Skin of body (tissue), 2 donors: Measurements from ENCODE around the gene DFFA. TPM values are rescaled to one million over a fixed set of nuclear protein-coding genes. Genes with fewer than 3 reads are reported as not detected.

Experiments used
- DNase-seq: peaks from one replicate; lab custom pipeline; 2025; lab: John Stamatoyannopoulos, UW
- total RNA-seq: library from RNA; depleted of rRNA; stranded (reverse); fragments of >200 nt; gene quantifications from one replicate; pipeline ENCODE4 v1.2.3, GENCODE V29; 2014

The DFFA gene
- total RNA-seq: 20.6 TPM

DNA sequence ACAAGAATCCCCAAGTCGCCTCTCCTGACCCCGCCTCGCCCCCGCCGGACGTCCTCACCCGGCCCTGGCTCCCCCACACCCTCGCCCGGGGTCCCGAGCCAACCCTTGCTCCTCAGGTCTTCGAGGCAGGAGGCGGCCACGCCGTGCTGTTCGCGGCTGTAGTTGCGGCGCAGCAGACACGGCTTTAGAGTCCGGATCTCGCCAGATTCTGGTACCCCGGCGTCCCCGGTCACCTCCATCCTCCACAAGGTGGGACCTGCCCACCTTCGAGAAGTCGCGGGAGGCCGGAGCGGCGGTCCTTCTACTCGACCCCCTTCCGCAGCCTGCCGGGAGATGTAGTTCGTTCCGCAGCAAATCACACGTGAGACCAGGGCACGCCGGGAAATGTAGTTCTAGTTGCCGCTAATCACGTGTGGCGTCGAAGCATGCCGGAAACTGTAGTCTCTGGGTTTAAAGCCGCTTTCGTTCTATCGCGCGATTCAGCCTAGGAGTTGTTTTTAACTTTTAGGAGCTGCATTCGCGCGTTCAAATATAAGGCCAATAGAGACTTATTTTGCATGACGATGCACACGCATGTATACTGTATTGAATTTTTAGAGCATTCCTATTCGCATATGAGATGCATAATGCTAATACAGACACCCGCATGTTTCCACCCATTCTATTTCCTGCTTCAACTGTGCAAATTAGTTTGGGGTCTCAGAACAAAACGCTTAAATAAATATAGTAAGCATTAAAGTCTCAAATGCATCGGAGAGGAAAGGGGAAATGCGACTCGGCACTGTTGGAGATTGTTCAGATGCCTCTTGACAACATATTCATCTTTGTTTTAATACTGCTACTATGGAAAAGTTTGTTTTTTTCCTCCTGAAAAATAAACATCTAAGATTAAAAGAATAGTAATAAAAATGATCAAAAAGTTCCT is at the start of gene DFFA:
TSS of gene DFFA (minus strand) at position 310 of the 925 bp plus-strand sequence. CDS start at position 239, 71 bp downstream.
- DNase-seq: peak; percentile 98

- no peak for DNase-seq
Observed at GRCh38 chr1:10521537-10522157, 49.3 kb upstream of the DFFA start.

- DNase-seq: no peak
Observed at GRCh38 chr1:10520952-10521351, 48.6 kb upstream of the DFFA start.

- no peak for DNase-seq
Observed at GRCh38 chr1:10520497-10520896, 48.2 kb upstream of the DFFA start.

GRCh38 chr1:10519016-10519417 is 46.7 kb upstream of the DFFA start:
- no peak for DNase-seq

DNA sequence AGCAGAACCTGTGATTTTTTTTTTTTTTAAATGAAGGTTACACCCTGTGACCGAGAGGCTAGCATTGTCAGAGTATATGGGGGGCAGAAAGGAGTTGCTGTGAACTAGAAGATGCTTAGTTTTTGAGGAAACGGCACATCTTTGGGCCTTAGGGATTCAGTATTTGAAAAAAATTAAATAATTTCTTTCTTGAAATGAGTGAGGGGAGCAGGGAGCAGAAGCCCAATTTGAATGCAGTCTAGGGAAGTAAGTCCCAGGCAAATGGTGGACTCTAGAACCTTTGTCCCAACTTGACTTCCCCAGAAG is 45.3 kb upstream of the DFFA start:
- DNase-seq: no peak

DNA sequence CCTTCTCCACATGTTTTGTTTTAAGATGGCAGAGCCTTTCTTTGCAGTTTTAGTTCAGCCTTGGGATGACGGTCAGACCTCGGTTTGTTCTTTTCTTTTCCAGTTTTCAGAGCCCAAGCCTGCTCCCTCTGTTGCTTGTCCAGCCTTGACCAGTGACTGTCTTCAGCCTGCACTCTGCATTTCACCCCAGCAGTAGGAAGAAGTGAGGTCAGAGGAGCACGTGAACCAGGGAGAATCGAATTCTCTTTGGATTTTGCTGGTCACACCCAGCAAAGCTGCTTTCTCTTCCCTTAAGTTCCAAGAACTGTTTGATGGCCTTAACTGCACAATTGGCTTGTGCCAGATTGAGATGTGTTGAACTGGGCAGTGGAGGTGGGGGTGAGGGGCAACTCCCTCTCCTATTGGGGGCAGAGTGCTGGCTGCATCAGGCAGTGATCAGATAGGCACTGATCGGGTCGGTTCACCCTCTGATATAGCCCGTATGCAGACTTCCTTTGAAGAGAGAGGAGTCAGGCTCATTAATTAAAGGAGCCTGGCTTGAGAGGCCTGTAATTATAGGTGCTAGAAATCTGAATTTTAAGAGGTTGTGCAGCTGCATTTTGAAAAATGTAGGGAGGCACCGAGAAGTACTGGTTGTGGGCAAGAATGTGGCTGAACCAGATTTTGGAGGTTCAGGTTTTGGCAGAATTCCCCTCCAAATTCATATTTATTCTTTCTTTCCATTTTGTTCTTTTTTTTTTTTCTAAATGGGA is 44.8 kb upstream of the DFFA start:
- DNase-seq: no peak

DNA sequence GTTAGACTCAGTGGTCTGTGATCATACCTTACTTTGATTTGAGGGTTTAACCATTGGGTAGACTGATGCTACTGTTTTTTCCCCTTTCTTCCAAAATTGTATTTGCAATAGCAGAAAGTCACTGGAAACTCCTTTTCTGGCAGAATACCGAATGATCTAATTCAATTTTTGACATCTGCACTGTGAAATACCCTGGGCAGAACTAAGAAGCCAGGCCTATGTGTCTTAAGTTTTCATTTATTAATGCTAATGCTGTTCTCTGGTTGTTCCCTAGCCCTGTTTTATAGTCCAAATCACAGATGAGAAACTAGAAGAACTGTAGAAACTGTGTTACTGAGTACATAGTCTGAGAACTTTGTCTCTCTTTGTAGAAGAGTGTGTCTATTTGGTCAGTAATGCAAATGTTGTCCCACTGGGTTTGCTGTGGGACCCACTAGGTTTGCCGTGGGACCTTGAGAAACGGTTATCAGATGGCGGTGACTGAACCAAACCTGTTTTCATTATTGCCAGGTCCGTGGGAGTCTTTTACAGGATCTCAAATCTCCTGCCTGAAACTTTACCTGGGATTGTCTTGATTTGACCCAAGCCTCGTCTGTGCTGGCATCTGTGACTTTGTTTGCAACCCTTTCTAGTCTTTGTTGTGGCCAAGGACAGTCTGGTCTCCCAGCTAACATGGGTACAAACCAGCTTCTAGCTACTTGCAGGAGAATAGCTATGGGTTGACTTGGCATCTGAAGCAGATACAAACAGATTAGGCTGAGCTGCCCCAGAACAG is 43.8 kb upstream of the DFFA start:
- DNase-seq: no peak

- DNase-seq: no peak
Observed at GRCh38 chr1:10515301-10515975, 43.1 kb upstream of the DFFA start.

DNA sequence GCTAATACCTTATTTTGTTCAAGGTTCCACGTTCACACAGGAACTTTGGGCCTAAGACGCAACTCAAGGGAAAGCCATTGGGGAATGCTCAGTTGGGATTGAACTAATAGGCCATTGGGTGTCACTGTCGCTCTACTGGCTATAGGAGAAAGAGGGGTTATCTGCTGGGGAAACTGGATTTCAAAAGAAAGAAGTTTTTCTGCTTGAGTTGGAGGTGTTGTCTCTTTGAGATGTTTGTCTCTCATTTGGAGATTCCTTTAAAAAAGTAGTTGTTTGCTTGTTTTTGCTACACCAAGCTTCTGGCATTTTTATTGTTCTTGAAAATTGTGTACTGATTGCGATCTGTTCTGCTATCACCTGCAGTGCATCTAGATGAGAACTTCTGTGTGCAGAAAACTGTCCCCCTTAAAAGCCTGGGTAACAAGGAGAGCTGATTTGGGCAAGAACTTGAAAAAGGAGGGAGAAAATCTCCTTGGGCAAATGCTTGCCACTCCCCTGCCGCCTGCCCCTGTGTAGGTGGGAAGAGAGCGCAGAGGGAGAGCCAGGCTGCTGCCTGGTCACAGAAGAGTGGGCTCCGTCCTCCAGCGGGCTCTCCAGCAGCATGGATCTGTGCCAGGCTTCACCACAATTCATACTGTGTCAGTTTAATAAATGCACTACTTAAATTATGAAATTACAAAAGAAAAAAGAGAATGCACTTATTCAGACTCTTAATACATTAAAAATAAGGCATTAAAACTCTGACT is 42.3 kb upstream of the DFFA start:
- DNase-seq: peak; percentile 28

DNA sequence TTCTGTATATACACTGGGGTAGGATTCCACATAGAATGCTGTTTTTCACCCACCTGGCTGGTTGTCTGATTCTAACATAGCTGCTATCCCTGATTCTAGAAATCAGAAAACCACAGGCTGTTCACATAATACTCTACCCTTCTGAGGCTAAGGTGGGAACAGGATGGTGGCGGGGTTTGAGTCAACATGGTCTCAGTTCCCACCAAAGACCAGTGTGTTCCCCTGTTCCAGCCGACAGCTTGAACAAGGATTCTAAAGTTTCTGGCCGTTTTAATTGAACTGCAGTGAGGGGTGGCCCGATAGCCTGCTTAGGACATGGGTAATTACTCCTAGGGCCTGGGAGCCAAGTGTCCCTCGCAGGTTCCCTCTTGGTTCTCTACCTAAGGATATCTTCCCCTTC is 40.9 kb upstream of the DFFA start:
- DNase-seq: no peak

DNA sequence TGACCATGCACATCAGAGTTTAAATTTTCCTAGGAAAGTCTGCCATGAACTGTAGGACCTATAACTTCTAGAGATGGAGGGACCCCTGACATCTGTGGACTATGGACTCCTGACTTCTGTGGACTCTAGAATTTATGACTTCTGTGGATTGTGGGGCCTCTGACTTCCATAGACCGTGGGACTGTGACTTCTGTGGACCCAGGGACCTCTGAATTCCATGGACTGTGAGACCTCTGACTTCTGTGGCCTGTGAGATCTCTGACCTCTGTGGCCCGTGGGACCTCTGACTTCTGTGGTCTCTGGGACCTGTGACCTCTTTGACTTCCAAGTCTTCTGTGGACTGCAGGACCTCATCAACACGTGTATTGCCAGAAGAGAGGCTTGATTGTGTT is 39.2 kb upstream of the DFFA start:
- no peak for DNase-seq

GRCh38 chr1:10510520-10511493 is 38.5 kb upstream of the DFFA start:
- DNase-seq: no peak

DNA sequence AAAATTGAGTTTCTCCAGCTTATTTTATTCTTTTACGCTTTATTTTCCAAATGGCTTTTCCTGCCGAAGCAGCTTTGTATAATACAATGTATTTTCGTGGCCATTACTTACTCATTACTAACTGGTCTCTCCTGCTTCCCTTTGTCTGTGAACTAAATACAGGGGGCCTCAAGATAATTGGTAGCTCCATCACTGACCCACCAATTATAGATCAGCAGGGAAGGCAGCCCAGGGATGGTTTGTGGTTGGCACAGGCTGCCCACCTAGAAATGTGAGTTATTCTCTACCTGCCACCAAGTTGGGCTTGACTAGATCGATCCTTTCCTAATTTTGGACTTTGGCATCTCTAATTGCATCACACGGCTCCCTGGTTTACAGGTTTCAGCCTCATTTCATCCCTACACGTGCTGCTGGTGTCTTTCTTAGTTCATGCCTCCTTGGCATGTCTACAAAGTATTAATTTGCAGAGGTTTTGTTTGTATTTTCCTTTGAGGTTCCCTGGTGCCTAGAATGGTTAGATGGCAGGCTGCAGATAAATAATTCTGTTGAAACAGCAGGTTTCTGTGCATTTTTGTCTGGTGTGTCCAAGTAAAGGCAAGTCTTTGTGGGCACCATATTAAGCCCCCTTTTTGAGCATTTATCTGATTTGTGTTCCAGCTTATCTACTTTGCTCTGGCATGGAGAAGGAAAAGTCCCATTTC is 37.6 kb upstream of the DFFA start:
- DNase-seq: no peak

GRCh38 chr1:10508511-10508951 is 36.2 kb upstream of the DFFA start:
- no peak for DNase-seq

DNA sequence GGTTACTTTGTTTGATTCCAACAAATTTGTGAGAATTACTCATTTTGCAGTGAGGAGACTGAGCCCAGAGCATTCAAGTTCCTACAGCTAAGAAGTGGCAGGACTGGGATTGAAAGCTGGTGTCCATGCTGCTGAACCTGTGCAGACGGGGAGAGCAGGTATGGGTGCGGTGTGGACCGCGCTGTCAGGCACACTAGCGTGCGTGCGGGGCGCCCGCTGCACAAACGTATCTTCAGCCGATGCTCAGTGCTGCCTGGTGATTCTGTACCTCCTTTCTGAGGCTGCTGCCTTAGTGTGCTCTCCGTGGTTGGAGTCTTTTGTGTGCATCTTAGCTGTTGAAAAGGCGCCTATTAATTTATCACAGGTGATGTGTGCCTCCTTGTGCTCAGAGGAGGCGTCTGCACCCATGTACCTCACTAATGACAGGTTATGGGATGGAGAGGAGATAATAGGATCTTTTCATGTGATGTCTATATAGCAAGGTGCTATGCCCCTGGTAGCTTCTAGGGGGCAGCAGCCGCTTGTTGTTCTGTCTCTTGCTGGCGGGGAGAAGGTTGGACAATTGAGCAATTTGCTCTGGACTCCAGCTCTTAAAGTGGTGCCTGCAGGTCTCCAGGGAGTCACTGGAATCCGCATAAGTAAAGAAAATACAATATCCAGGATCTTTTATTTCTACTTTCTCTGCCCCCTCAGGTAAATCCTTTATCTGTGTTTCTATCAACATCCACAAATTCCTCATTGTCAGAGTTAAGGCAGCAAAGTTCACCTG is 35.0 kb upstream of the DFFA start:
- DNase-seq: peak; percentile 19

DNA sequence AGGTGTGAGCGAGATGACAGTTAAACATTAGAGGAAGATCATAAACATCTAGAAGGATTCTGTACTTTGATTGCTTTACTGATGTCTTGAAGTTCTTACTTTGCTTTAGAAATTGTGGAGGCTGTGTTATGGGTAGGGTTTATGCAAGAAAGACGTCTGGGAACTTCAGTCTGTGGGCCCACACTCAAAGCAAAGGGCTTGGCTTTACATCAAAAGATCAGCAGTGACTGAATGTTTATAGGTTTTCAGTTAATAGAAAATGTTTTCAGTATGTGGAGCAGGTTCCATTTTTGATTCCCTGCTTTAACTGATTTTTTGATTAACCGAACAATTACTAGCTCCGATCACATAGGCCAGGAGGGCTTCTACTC is 34.3 kb upstream of the DFFA start:
- DNase-seq: no peak
